ENCODE measurements around the gene SYK.
A peak's percentile ranks its signal among the peaks of the same experiment; 100 is the strongest.

SYK gene

GRCh38 chr9:90893706-90894105 lies 92.1 kb downstream of the SYK start:
- no peak for TF ChIP-seq CTCF (IDR thresholded peaks at IDR 0.05; ENCODE audit: low read depth, low read length, missing control alignments)
- no peak for DNase-seq (ENCODE audit: low read depth)
- H3K4me3 ChIP-seq (ENCODE audit: low read depth, low read length): no peak overlapping the region
- in situ Hi-C loops (cut with HindIII; ENCODE audit: low sequenced_read_pairs): no loop called here

GRCh38 chr9:90894986-90895687 lies 93.5 kb downstream of the SYK start:
- no peak for DNase-seq (ENCODE audit: low read depth)
- TF ChIP-seq CTCF (IDR thresholded peaks at IDR 0.05; ENCODE audit: low read depth, low read length, missing control alignments): peak; percentile 52
- no peak overlapping the region for H3K4me3 ChIP-seq (ENCODE audit: low read depth, low read length)
- in situ Hi-C loops (cut with HindIII; ENCODE audit: low sequenced_read_pairs): no loop called here

GRCh38 chr9:90895786-90896185 lies 94.2 kb downstream of the SYK start:
- no peak for DNase-seq (ENCODE audit: low read depth)
- no peak for TF ChIP-seq CTCF (IDR thresholded peaks at IDR 0.05; ENCODE audit: low read depth, low read length, missing control alignments)
- no peak overlapping the region for H3K4me3 ChIP-seq (ENCODE audit: low read depth, low read length)
- in situ Hi-C loops (cut with HindIII; ENCODE audit: low sequenced_read_pairs): no loop called here

GRCh38 chr9:90896231-90896630 lies 94.6 kb downstream of the SYK start:
- no peak for TF ChIP-seq CTCF (IDR thresholded peaks at IDR 0.05; ENCODE audit: low read depth, low read length, missing control alignments)
- in situ Hi-C loops (cut with HindIII; ENCODE audit: low sequenced_read_pairs): no loop called here
- no peak for DNase-seq (ENCODE audit: low read depth)
- H3K4me3 ChIP-seq (ENCODE audit: low read depth, low read length): no peak overlapping the region

- in situ Hi-C loops (cut with HindIII; ENCODE audit: low sequenced_read_pairs): no loop called here
- no peak for DNase-seq (ENCODE audit: low read depth)
- H3K4me3 ChIP-seq (ENCODE audit: low read depth, low read length): no peak overlapping the region
- peak; percentile 21 for TF ChIP-seq CTCF (IDR thresholded peaks at IDR 0.05; ENCODE audit: low read depth, low read length, missing control alignments)
Observed at GRCh38 chr9:90898228-90898627, 96.6 kb downstream of the SYK start.

- in situ Hi-C loops (cut with HindIII; ENCODE audit: low sequenced_read_pairs): no loop called here
- DNase-seq (ENCODE audit: low read depth): no peak
- TF ChIP-seq CTCF (IDR thresholded peaks at IDR 0.05; ENCODE audit: low read depth, low read length, missing control alignments): no peak
- H3K4me3 ChIP-seq (ENCODE audit: low read depth, low read length): no peak overlapping the region
Observed at GRCh38 chr9:90899287-90899686, 97.7 kb downstream of the SYK start.
